ENCODE results near the gene CEP112.

GRCh38 chr17:65677932-65678331 lies 514.0 kb downstream of the CEP112 start:
- TF ChIP-seq CTCF (IDR thresholded peaks at IDR 0.05) (no peak), POLR2AphosphoS5 (IDR thresholded peaks at IDR 0.05) (no peak)
